HG02973 (cell line): ENCODE data around the gene KCNIP1.
A peak's percentile ranks its signal among the peaks of the same experiment; 100 is the strongest.

Experiments used
- ATAC-seq: cut with Tn5 transposase; IDR thresholded peaks from one replicate; pipeline ENCODE4 v1.9.1; 2021; ENCODE audit warnings: moderate library complexity; ENCODE audit not compliant: unreplicated experiment

KCNIP1 gene

GRCh38 chr5:170562166-170562874 lies 58.5 kb downstream of the KCNIP1 start:
- no peak for ATAC-seq

- ATAC-seq: no peak
Measured at GRCh38 chr5:170562875-170563228, 59.0 kb downstream of the KCNIP1 start.

GRCh38 chr5:170563824-170564567 lies 60.2 kb downstream of the KCNIP1 start:
- ATAC-seq: no peak

GRCh38 chr5:170565072-170565471 lies 61.3 kb downstream of the KCNIP1 start:
- no peak for ATAC-seq

- ATAC-seq: no peak
Measured at GRCh38 chr5:170569101-170569500, 65.3 kb downstream of the KCNIP1 start.

- ATAC-seq: no peak
Measured at GRCh38 chr5:170570476-170570875, 66.7 kb downstream of the KCNIP1 start.

GRCh38 chr5:170571281-170571731 lies 67.5 kb downstream of the KCNIP1 start:
- no peak for ATAC-seq

- ATAC-seq: peak; percentile 91
Measured at GRCh38 chr5:170571875-170572852, 68.3 kb downstream of the KCNIP1 start.

- ATAC-seq: no peak
Measured at GRCh38 chr5:170573114-170573513, 69.3 kb downstream of the KCNIP1 start.

GRCh38 chr5:170573660-170574059 lies 69.8 kb downstream of the KCNIP1 start:
- ATAC-seq: no peak

GRCh38 chr5:170576602-170577535 lies 73.0 kb downstream of the KCNIP1 start:
- ATAC-seq: no peak

GRCh38 chr5:170579601-170580000 lies 75.8 kb downstream of the KCNIP1 start:
- no peak for ATAC-seq

GRCh38 chr5:170581211-170581610 lies 77.4 kb downstream of the KCNIP1 start:
- no peak for ATAC-seq

- no peak for ATAC-seq
Measured at GRCh38 chr5:170582644-170583330, 79.0 kb downstream of the KCNIP1 start.

GRCh38 chr5:170584003-170584402 lies 80.2 kb downstream of the KCNIP1 start:
- ATAC-seq: no peak

GRCh38 chr5:170584450-170585058 lies 80.7 kb downstream of the KCNIP1 start:
- ATAC-seq: no peak

GRCh38 chr5:170585273-170585948 lies 81.6 kb downstream of the KCNIP1 start:
- ATAC-seq: no peak

GRCh38 chr5:170587808-170588207 lies 84.0 kb downstream of the KCNIP1 start:
- ATAC-seq: no peak

GRCh38 chr5:170589643-170590042 lies 85.8 kb downstream of the KCNIP1 start:
- ATAC-seq: no peak
